ENCODE results near the gene SH3YL1.

The SH3YL1 gene

DNA sequence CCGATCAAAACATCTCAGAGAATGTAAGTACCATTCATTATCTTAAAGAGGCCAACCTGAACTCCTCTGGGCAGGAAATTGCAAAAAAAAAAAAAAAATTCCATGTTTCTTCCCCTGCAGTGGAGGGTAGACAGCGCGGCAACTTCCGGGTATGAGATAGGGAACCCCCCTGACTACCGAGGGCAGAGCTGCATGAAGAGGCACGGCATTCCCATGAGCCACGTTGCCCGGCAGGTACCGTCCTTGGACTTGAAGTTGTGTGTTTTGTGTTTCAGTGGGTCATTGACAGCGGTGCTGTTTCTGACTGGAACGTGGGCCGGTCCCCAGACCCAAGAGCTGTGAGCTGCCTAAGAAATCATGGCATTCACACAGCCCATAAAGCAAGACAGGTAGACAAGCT is 8.1 kb upstream of the SH3YL1 start:
- TF ChIP-seq, protein P1, sequence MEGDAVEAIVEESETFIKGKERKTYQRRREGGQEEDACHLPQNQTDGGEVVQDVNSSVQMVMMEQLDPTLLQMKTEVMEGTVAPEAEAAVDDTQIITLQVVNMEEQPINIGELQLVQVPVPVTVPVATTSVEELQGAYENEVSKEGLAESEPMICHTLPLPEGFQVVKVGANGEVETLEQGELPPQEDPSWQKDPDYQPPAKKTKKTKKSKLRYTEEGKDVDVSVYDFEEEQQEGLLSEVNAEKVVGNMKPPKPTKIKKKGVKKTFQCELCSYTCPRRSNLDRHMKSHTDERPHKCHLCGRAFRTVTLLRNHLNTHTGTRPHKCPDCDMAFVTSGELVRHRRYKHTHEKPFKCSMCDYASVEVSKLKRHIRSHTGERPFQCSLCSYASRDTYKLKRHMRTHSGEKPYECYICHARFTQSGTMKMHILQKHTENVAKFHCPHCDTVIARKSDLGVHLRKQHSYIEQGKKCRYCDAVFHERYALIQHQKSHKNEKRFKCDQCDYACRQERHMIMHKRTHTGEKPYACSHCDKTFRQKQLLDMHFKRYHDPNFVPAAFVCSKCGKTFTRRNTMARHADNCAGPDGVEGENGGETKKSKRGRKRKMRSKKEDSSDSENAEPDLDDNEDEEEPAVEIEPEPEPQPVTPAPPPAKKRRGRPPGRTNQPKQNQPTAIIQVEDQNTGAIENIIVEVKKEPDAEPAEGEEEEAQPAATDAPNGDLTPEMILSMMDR (IDR thresholded peaks at IDR 0.05; ENCODE audit: low read depth, low read length, poor library complexity, severe bottlenecking), result no peak
- no peak for TF ChIP-seq EZH2phosphoT487 (IDR thresholded peaks at IDR 0.05; ENCODE audit: borderline replicate concordance, low read length)
- Histone ChIP-seq H3K9me2 (replicated peaks; ENCODE audit: control insufficient read depth, low read length) (no peaks in the 10 kb centered on the region), H3K4me1 (ENCODE audit: control insufficient read depth, low read length) (peaks cover 45% of the 10 kb centered on the region), H3K36me3 (ENCODE audit: control insufficient read depth, low read length) (peaks cover 95% of the 10 kb centered on the region), H3K27ac (ENCODE audit: low read depth, low read length) (no peak overlapping the region), H4K20me1 (ENCODE audit: control insufficient read depth, insufficient read depth, low read depth, low read length) (peaks cover 39% of the 10 kb centered on the region), H3F3A (ENCODE audit: control insufficient read depth, insufficient read depth) (no peaks in the 10 kb centered on the region; the same call in 1 of the 2 replicates), H3K4me2 (ENCODE audit: low read length) (no peak overlapping the region), H3K27me3 (ENCODE audit: control insufficient read depth, low read length) (no peaks in the 10 kb centered on the region), H3K4me3 (ENCODE audit: low read length) (no peak overlapping the region), H3K9me3 (ENCODE audit: control insufficient read depth, insufficient read depth, low read length) (no peaks in the 10 kb centered on the region), H3K79me2 (ENCODE audit: control insufficient read depth, low read length) (peaks cover 98% of the 10 kb centered on the region)

DNA sequence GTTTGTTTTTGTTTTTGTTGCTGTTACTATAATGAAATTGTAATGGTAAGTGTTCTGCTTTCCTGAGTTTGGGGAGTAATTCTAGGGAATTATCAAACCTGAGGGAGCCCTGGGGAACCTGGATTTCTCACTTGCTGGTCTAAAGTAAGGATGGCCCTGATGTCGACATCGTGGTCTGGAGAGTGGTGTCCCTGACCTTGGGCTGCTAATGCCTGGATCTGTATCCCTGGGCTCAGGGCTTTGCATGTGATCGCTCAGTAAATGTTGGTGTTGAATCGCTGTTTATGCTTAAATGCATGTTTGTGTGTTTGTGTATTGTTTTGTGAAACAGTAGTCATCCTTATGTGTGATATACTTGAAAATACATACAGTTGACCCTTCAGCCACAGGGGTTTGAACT is 7.0 kb upstream of the SH3YL1 start:
- no peaks in the 10 kb centered on the region for H3K9me2 ChIP-seq (replicated peaks; ENCODE audit: control insufficient read depth, low read length)
- H3K27ac ChIP-seq (ENCODE audit: low read depth, low read length), result no peak overlapping the region
- peaks cover 49% of the 10 kb centered on the region for H4K20me1 ChIP-seq (ENCODE audit: control insufficient read depth, insufficient read depth, low read depth, low read length)
- H3K4me1 ChIP-seq (ENCODE audit: control insufficient read depth, low read length), result peaks cover 56% of the 10 kb centered on the region
- peaks cover 100% of the 10 kb centered on the region for H3K79me2 ChIP-seq (ENCODE audit: control insufficient read depth, low read length)
- no peaks in the 10 kb centered on the region for H3K9me3 ChIP-seq (ENCODE audit: control insufficient read depth, insufficient read depth, low read length)
- no peak overlapping the region for H3K4me2 ChIP-seq (ENCODE audit: low read length)
- H3K27me3 ChIP-seq (ENCODE audit: control insufficient read depth, low read length), result no peaks in the 10 kb centered on the region
- H3K36me3 ChIP-seq (ENCODE audit: control insufficient read depth, low read length), result peaks cover 95% of the 10 kb centered on the region
- H3F3A ChIP-seq (ENCODE audit: control insufficient read depth, insufficient read depth), result no peaks in the 10 kb centered on the region; the same call in 1 of the 2 replicates
- TF ChIP-seq, protein P1 (IDR thresholded peaks at IDR 0.05; ENCODE audit: low read depth, low read length, poor library complexity, severe bottlenecking), result no peak
- no peak for TF ChIP-seq EZH2phosphoT487 (IDR thresholded peaks at IDR 0.05; ENCODE audit: borderline replicate concordance, low read length)
- H3K4me3 ChIP-seq (ENCODE audit: low read length), result no peak overlapping the region

DNA sequence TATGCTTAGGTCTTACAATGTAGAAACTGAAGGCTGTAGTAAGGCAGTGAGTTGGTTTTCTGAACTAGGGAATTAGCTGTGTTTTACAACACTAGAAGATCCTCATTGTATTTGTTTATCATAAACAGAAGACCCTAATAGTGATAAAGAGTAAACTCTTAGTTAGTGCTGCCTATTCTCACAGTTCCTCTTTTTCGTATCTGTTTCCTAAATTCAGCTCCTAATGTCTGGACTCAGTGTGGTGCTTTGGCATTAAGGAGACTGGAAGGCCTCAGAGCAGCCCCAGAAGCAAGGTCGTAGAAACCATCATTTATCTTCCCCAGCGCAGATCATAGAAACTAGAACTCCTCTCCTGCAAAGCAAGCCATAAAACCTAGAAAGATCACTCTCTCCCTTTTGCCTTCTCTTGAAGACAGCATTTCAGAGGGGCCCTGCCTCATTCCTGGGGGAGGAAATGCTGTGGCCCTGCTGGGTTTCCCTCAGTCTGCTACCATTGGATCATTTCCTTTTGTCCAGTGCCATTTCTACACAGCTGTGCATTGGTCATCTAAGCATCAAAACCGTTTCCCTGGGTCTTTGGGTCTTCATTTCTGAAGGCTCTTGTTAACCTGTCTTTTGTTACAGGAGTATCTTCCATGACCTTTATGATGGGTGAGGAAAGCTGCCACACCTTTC is 5.7 kb upstream of the SH3YL1 start:
- no peak overlapping the region for H3K4me2 ChIP-seq (ENCODE audit: low read length)
- no peaks in the 10 kb centered on the region; the same call in 1 of the 2 replicates for H3F3A ChIP-seq (ENCODE audit: control insufficient read depth, insufficient read depth)

More for the DNA sequence above, 5.7 kb upstream of the SH3YL1 start:
- peaks cover 92% of the 10 kb centered on the region for H3K36me3 ChIP-seq (ENCODE audit: control insufficient read depth, low read length)
- H3K4me3 ChIP-seq (ENCODE audit: low read length), result no peak overlapping the region
- H3K27me3 ChIP-seq (ENCODE audit: control insufficient read depth, low read length), result no peaks in the 10 kb centered on the region
- peaks cover 48% of the 10 kb centered on the region for H4K20me1 ChIP-seq (ENCODE audit: control insufficient read depth, insufficient read depth, low read depth, low read length)
- H3K79me2 ChIP-seq (ENCODE audit: control insufficient read depth, low read length), result peaks cover 98% of the 10 kb centered on the region
- TF ChIP-seq, protein P1 (IDR thresholded peaks at IDR 0.05; ENCODE audit: low read depth, low read length, poor library complexity, severe bottlenecking), result no peak
- no peak for TF ChIP-seq EZH2phosphoT487 (IDR thresholded peaks at IDR 0.05; ENCODE audit: borderline replicate concordance, low read length)
- no peaks in the 10 kb centered on the region for H3K9me2 ChIP-seq (replicated peaks; ENCODE audit: control insufficient read depth, low read length)
- H3K4me1 ChIP-seq (ENCODE audit: control insufficient read depth, low read length), result peaks cover 48% of the 10 kb centered on the region
- H3K9me3 ChIP-seq (ENCODE audit: control insufficient read depth, insufficient read depth, low read length), result no peaks in the 10 kb centered on the region
- H3K27ac ChIP-seq (ENCODE audit: low read depth, low read length), result no peak overlapping the region
